Activated B cell treated with CpG ODN at 0.5 μM for 24 hours (primary cell): ENCODE results near the gene ADPRH. TPM values are rescaled to one million over a fixed set of nuclear protein-coding genes. Genes with fewer than 3 reads are reported as not detected.
A peak's percentile ranks its signal among the peaks of the same experiment; 100 is the strongest.

Source experiments
- ATAC-seq: fragments of 200-7000 bp; cut with Tn5 transposase; one replicate; pipeline ENCODE4 v1.10.0; 2021; ENCODE audit warnings: low read depth, mild to moderate bottlenecking, moderate library complexity
- CTCF ChIA-PET: fragments of 350-600 bp; sonication (Branson Sonifier 250); formaldehyde crosslinking; loops from one replicate; lab custom pipeline; 2021; ENCODE audit warnings: antibody characterized with exemption; lab: Charles Lee
- POLR2A ChIA-PET: fragments of 350-600 bp; sonication (Branson Sonifier 250); formaldehyde crosslinking; loops from one replicate; lab custom pipeline; 2021; ENCODE audit warnings: antibody characterized with exemption; lab: Charles Lee
- DNase-seq: peaks from one replicate; pipeline ENCODE4 v3.0.0; 2022
- H3K27ac Mint-ChIP-seq: one replicate; pipeline ENCODE4 v1.8.0; 2020; ENCODE audit warnings: mixed read lengths
- H3K27me3 Mint-ChIP-seq: one replicate; pipeline ENCODE4 v1.8.0; 2021; ENCODE audit warnings: mixed read lengths
- H3K36me3 Mint-ChIP-seq: one replicate; pipeline ENCODE4 v1.8.0; 2021; ENCODE audit warnings: low read depth, mixed read lengths
- H3K4me1 Mint-ChIP-seq: one replicate; pipeline ENCODE4 v1.8.0; 2021; ENCODE audit warnings: mixed read lengths
- H3K4me3 Mint-ChIP-seq: one replicate; pipeline ENCODE4 v1.8.0; 2020; ENCODE audit warnings: mild to moderate bottlenecking, mixed read lengths
- H3K9me3 Mint-ChIP-seq: one replicate; pipeline ENCODE4 v1.8.0; 2020; ENCODE audit warnings: mixed read lengths
- intact Hi-C: fragments of 100-400 bp; cut with micrococcal nuclease; formaldehyde crosslinking; loops from one replicate; pipeline ENCODE4 v1.15.1; 2024
- total RNA-seq: library from RNA; stranded (reverse); gene quantifications from 2 replicates; pipeline ENCODE4 v1.2.3, GENCODE V29; 2022
- TF ChIP-seq, protein P1 (sequence below): fragments of 200-600 bp; IDR thresholded peaks from one replicate; pipeline ENCODE4 v1.8.0; 2022; ENCODE audit warnings: antibody characterized with exemption, mild to moderate bottlenecking

ADPRH gene
- total RNA-seq, 1 donor from 2014 or later = 41.2 TPM

DNA sequence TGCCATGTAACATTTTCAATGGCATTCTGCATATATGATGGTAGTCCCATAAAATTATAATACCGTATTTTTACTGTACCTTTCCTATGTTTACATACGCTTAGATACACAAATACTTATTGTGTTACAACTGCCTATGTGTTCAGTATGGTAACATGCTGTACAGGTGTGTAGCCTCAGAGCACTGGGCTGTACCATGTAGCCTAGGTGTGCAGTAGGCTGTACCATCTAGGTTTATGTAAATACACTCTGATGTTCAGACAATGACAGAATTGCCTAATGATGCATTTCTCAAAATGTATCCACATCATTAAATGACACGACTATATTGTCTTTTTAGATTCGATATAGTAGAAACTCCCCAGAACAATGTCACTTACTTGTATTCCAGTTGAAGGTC lies 42.5 kb upstream of the ADPRH start:
- Mint-ChIP-seq H3K27ac (no peak overlapping the region), H3K27me3 (no peaks in the 10 kb centered on the region), H3K4me1 (peaks cover 54% of the 10 kb centered on the region), H3K4me3 (no peak overlapping the region), H3K9me3 (no peaks in the 10 kb centered on the region), H3K36me3 (peaks cover 79% of the 10 kb centered on the region)
- no peak for DNase-seq
- TF ChIP-seq, protein P1, sequence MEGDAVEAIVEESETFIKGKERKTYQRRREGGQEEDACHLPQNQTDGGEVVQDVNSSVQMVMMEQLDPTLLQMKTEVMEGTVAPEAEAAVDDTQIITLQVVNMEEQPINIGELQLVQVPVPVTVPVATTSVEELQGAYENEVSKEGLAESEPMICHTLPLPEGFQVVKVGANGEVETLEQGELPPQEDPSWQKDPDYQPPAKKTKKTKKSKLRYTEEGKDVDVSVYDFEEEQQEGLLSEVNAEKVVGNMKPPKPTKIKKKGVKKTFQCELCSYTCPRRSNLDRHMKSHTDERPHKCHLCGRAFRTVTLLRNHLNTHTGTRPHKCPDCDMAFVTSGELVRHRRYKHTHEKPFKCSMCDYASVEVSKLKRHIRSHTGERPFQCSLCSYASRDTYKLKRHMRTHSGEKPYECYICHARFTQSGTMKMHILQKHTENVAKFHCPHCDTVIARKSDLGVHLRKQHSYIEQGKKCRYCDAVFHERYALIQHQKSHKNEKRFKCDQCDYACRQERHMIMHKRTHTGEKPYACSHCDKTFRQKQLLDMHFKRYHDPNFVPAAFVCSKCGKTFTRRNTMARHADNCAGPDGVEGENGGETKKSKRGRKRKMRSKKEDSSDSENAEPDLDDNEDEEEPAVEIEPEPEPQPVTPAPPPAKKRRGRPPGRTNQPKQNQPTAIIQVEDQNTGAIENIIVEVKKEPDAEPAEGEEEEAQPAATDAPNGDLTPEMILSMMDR = no peak
- intact Hi-C loops = no loop called here
- CTCF ChIA-PET = interaction anchor here (1.2 kb wide), 1 partner anchor 23 kb away, joined by 5 read pairs; the partner anchor contains the start of gene CD80
- POLR2A ChIA-PET = interaction anchor here (0.7 to 1.2 kb wide), 3 partner anchors 17 to 140 kb away, joined by 3 to 4 read pairs (median 3); partner anchors contain the start of gene COX17
- ATAC-seq = no peak

DNA sequence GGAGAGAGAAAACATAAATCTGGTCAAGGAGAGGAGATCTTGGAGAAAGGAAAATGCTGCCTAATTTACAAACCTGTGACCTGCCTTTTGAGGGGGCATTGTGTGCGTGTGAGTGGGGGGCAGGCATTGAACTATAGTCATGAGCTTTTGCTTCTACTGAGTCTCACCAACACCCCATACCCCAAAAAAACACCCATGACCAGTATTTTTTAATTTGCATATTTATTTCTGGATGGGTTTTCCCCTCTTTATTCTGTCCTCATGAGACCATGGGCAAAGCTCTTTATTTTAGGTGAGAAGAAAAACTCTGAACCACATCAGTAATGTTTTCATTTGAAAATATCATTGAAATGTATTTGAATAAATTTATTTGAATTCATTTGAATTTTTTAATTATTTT lies 40.5 kb upstream of the ADPRH start:
- Mint-ChIP-seq H3K27me3 (no peaks in the 10 kb centered on the region), H3K36me3 (peaks cover 77% of the 10 kb centered on the region), H3K4me1 (peaks cover 63% of the 10 kb centered on the region), H3K9me3 (no peaks in the 10 kb centered on the region), H3K4me3 (peak overlapping the region; percentile 42), H3K27ac (peak overlapping the region; percentile 89)
- no peak for DNase-seq
- CTCF ChIA-PET = interaction anchor here (1.0 to 1.2 kb wide), 2 partner anchors 21 to 298 kb away, joined by 3 to 4 read pairs; partner anchors contain the start of gene CD80
- peak; percentile 82 for ATAC-seq
- intact Hi-C loops = loop anchor here (1.0 to 2.0 kb wide), 4 partner anchors 12 to 40 kb away; partner anchors contain the start of genes CD80 and TIMMDC1
- POLR2A ChIA-PET = interaction anchor here (0.7 to 2.4 kb wide), 15 partner anchors 11 to 557 kb away, joined by 3 to 20 read pairs (median 6); partner anchors contain the start of genes ADPRH, CD80, COX17 and TIMMDC1
- TF ChIP-seq, protein P1 = no peak

DNA sequence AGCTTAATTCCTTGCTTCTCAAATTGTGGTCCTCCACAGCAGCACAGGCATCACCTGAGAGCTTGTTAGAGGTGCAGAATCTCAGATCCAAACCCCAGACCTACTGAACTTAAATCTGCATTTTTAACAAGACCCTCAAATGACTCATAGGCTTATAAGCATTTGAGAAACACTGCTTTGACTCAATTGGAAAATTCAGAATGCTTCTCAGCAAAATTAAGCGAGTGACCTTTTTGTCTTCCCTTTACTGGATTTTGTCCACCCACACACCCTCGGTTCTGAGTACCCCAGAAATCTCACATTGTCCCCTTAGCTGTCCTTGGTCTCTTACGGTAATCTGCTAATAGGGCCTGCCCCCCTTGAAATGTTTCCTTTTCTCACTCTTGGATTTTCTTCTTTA lies 37.7 kb upstream of the ADPRH start:
- TF ChIP-seq, protein P1 = no peak
- Mint-ChIP-seq H3K36me3 (peaks cover 88% of the 10 kb centered on the region), H3K4me1 (peaks cover 77% of the 10 kb centered on the region), H3K9me3 (no peaks in the 10 kb centered on the region), H3K27ac (peak overlapping the region; percentile 77), H3K27me3 (no peaks in the 10 kb centered on the region), H3K4me3 (peak overlapping the region; percentile 33)
- ATAC-seq = no peak
- ChIA-PET POLR2A (interaction anchor here (0.7 to 1.5 kb wide), 4 partner anchors 9 to 15 kb away, joined by 3 to 5 read pairs (median 4); no protein-coding TSS in a partner anchor), CTCF (no interaction called here)
- DNase-seq = no peak
- intact Hi-C loops = no loop called here

DNA sequence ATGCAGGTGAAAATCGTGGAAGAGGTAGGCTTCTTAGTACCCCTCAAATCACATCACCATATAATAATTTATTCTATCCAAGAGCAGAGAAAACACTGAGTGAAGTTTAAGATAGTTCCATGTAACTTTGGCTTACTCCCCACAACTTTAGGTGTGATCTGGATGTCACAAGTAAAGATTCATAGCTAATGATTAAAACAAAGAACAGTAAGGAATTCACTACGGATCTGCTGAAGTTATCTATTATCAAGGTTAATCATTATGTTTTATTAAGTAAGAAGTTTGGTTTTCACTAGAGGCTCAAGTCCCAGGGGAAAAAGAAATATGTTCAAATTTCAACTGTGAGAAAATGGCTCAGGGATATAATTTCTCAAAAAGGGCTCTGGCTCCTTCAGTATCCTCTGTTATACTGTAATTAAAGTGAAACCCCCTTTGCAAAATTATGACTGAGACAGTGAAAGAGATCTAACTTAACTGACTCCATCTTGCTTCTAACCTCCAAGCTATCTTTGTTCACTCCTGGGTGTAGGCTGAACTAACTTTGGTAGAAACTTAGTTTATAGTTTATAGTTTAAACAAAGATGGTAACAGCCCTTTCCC lies 37.0 kb upstream of the ADPRH start:
- CTCF ChIA-PET = no interaction called here
- POLR2A ChIA-PET = interaction anchor here (0.6 to 1.5 kb wide), 4 partner anchors 8 to 96 kb away, joined by 3 to 15 read pairs (median 4); partner anchors contain the start of gene CD80
- Mint-ChIP-seq H3K27me3 (no peaks in the 10 kb centered on the region), H3K4me3 (peak overlapping the region; percentile 33), H3K27ac (peak overlapping the region; percentile 77), H3K36me3 (peaks cover 87% of the 10 kb centered on the region), H3K4me1 (peaks cover 79% of the 10 kb centered on the region), H3K9me3 (no peaks in the 10 kb centered on the region)
- no peak for ATAC-seq
- intact Hi-C loops = no loop called here
- DNase-seq = no peak
- TF ChIP-seq, protein P1 = no peak

DNA sequence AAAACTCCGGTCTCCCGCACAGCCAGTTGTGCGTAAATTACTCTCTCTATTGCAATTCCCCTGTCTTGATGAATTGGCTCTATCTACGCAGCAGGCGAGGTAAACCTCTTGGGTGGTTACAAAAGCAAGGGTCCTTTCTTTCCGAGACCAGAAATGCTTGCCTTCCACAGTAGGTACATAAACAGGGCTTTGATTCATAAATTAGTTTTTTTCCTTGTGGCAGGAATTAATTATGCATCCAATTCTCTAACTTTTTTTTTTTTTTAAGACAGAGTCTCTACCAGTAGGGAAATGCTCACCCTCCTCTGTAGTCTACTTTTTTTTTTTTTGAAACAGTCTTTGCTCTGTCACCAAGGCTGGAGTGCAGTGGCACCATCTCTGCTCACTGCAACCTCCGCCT lies 36.1 kb upstream of the ADPRH start:
- TF ChIP-seq, protein P1 = no peak
- H3K27ac Mint-ChIP-seq = no peak overlapping the region
- intact Hi-C loops = no loop called here
- H3K27me3 Mint-ChIP-seq = no peaks in the 10 kb centered on the region
- peaks cover 77% of the 10 kb centered on the region for H3K4me1 Mint-ChIP-seq
- DNase-seq (no peak), ATAC-seq (no peak)
- H3K36me3 Mint-ChIP-seq = peaks cover 85% of the 10 kb centered on the region
- ChIA-PET POLR2A (interaction anchor here (0.6 to 0.9 kb wide), 3 partner anchors 16 to 264 kb away, joined by 4 to 15 read pairs (median 6); partner anchors contain the start of gene CD80), CTCF (no interaction called here)
- H3K9me3 Mint-ChIP-seq = no peaks in the 10 kb centered on the region
- H3K4me3 Mint-ChIP-seq = no peak overlapping the region
